Retinal pigment epithelial cell (primary cell): ENCODE results near the gene TAF1B.

ENCODE experiments used
- DNase-seq: peaks from one replicate; pipeline ENCODE4 v3.0.0-alpha.2; 2010; ENCODE audit warnings: low read depth
- H3K4me3 ChIP-seq: 2 replicates; pipeline ENCODE4 v1.5.1; 2011; ENCODE audit warnings: mild to moderate bottlenecking, low read length, control low read depth, moderate library complexity
- CTCF ChIP-seq: conservative IDR thresholded peaks from 2 replicates; pipeline ENCODE4 v1.5.1; 2011; ENCODE audit warnings: low read depth, low read length, control low read depth, inconsistent platforms

Gene TAF1B

GRCh38 chr2:9821805-9822445 lies 21.3 kb upstream of the TAF1B start:
- DNase-seq: no peak
- TF ChIP-seq CTCF: no peak
- no peak overlapping the region for H3K4me3 ChIP-seq

GRCh38 chr2:9824441-9824840 lies 18.8 kb upstream of the TAF1B start:
- no peak overlapping the region for H3K4me3 ChIP-seq
- no peak for DNase-seq
- TF ChIP-seq CTCF: no peak

GRCh38 chr2:9824956-9825720 lies 18.1 kb upstream of the TAF1B start:
- H3K4me3 ChIP-seq: no peak overlapping the region
- DNase-seq: no peak
- TF ChIP-seq CTCF: no peak

- no peak for TF ChIP-seq CTCF
- no peak overlapping the region for H3K4me3 ChIP-seq
- DNase-seq: no peak
Observed at GRCh38 chr2:9826208-9826607, 17.1 kb upstream of the TAF1B start.

GRCh38 chr2:9830685-9831410 lies 12.4 kb upstream of the TAF1B start:
- H3K4me3 ChIP-seq: no peak overlapping the region
- DNase-seq: no peak
- TF ChIP-seq CTCF: no peak

- H3K4me3 ChIP-seq: no peak overlapping the region
- no peak for TF ChIP-seq CTCF
- DNase-seq: no peak
Observed at GRCh38 chr2:9831670-9832069, 11.6 kb upstream of the TAF1B start.
